Endothelial cell of hepatic sinusoid (primary cell): ENCODE results near the gene LRMDA.

Source experiments
- in situ Hi-C: cut with HindIII; loops from 2 replicates; pipeline ENCODE4 v1.10.0; 2017; ENCODE audit warnings: low sequenced_read_pairs

LRMDA gene

GRCh38 chr10:76160446-76161300 lies 729.2 kb downstream of the LRMDA start:
- in situ Hi-C loops: no loop called here

- in situ Hi-C loops: no loop called here
Measured at GRCh38 chr10:76161301-76161582, 729.8 kb downstream of the LRMDA start.

GRCh38 chr10:76168437-76168836 lies 737.0 kb downstream of the LRMDA start:
- in situ Hi-C loops: no loop called here

GRCh38 chr10:76169246-76169645 lies 737.8 kb downstream of the LRMDA start:
- in situ Hi-C loops: no loop called here

- in situ Hi-C loops: no loop called here
Measured at GRCh38 chr10:76172020-76172419, 740.6 kb downstream of the LRMDA start.

GRCh38 chr10:76175533-76176165 lies 744.2 kb downstream of the LRMDA start:
- in situ Hi-C loops: no loop called here

- in situ Hi-C loops: no loop called here
Measured at GRCh38 chr10:76176166-76176550, 744.7 kb downstream of the LRMDA start.

- in situ Hi-C loops: no loop called here
Measured at GRCh38 chr10:76177936-76178335, 746.5 kb downstream of the LRMDA start.

- in situ Hi-C loops: no loop called here
Measured at GRCh38 chr10:76178532-76179292, 747.3 kb downstream of the LRMDA start.

- in situ Hi-C loops: no loop called here
Measured at GRCh38 chr10:76179806-76180205, 748.4 kb downstream of the LRMDA start.

GRCh38 chr10:76184647-76185046 lies 753.2 kb downstream of the LRMDA start:
- in situ Hi-C loops: no loop called here

- in situ Hi-C loops: no loop called here
Measured at GRCh38 chr10:76185471-76186301, 754.3 kb downstream of the LRMDA start.

- in situ Hi-C loops: no loop called here
Measured at GRCh38 chr10:76188216-76188615, 756.8 kb downstream of the LRMDA start.

GRCh38 chr10:76190634-76191270 lies 759.3 kb downstream of the LRMDA start:
- in situ Hi-C loops: no loop called here

- in situ Hi-C loops: no loop called here
Measured at GRCh38 chr10:76191336-76191735, 759.9 kb downstream of the LRMDA start.

GRCh38 chr10:76192151-76192550 lies 760.7 kb downstream of the LRMDA start:
- in situ Hi-C loops: no loop called here

- in situ Hi-C loops: no loop called here
Measured at GRCh38 chr10:76192694-76193320, 761.4 kb downstream of the LRMDA start.

GRCh38 chr10:76195654-76196390 lies 764.4 kb downstream of the LRMDA start:
- in situ Hi-C loops: no loop called here

GRCh38 chr10:76197293-76197692 lies 765.9 kb downstream of the LRMDA start:
- in situ Hi-C loops: no loop called here
